Endothelial cell of umbilical vein (primary cell): ENCODE results near the gene CDKN1A. TPM values are rescaled to one million over a fixed set of nuclear protein-coding genes. Genes with fewer than 3 reads are reported as not detected.
A peak's percentile ranks its signal among the peaks of the same experiment; 100 is the strongest.

Source experiments
- BruUV-seq: library from RNA; stranded (reverse); fragments of 400-500 nt; replicated peaks from 2 replicates; lab custom pipeline; 2021; lab: Mats Ljungman, UMichigan
- CTCF ChIA-PET: fragments of 300-600, 350-600 bp; sonication (Branson Sonifier 250); formaldehyde crosslinking; loops from one replicate; lab custom pipeline; 2021; ENCODE audit warnings: antibody characterized with exemption, inconsistent platforms; lab: Charles Lee
- POLR2A ChIA-PET: fragments of 300-600, 350-600 bp; sonication (Branson Sonifier 250); formaldehyde crosslinking; loops from one replicate; lab custom pipeline; 2021; ENCODE audit warnings: antibody characterized with exemption, inconsistent platforms; lab: Charles Lee
- DNase-seq: peaks from one replicate; pipeline ENCODE4 v3.0.0-alpha.2; 2011; ENCODE audit warnings: low read depth, low spot score
- FAIRE-seq: peaks from 2 replicates; lab custom pipeline; 2011; peaks lifted over from hg19 to GRCh38; lab: Jason Lieb, UNC
- H2AFZ ChIP-seq: 2 replicates; pipeline ENCODE4 v1.6.0; 2012; ENCODE audit warnings: low read depth, low read length, control low read depth, inconsistent platforms
- H3K27ac ChIP-seq: 2 replicates; pipeline ENCODE4 v1.5.1; 2011; ENCODE audit warnings: low read depth, mild to moderate bottlenecking, control low read depth, low read length, moderate library complexity; ENCODE audit not compliant: insufficient read depth
- H3K27me3 ChIP-seq, 2 experiments: 2 replicates each; pipeline versions ENCODE4 v1.6.0 to v1.6.1; 2011; ENCODE audit warnings: low read length in 2 of 2, mixed read lengths in 1 of 2; ENCODE audit not compliant: control insufficient read depth in 2 of 2, insufficient read depth in 2 of 2
- H3K36me3 ChIP-seq, 2 experiments: 2 replicates in 1 of 2; 3 replicates in 1 of 2; pipeline ENCODE4 v1.5.1; 2011; ENCODE audit warnings: low read length in 2 of 2, mild to moderate bottlenecking in 1 of 2, moderate library complexity in 1 of 2; ENCODE audit not compliant: control insufficient read depth in 2 of 2, insufficient read depth in 2 of 2; ENCODE audit errors: extremely low read depth in 1 of 2
- H3K4me1 ChIP-seq: 3 replicates; pipeline ENCODE4 v1.5.1; 2011; ENCODE audit warnings: mild to moderate bottlenecking, low read length; ENCODE audit not compliant: control insufficient read depth, insufficient read depth; ENCODE audit errors: extremely low read depth
- H3K4me2 ChIP-seq: 2 replicates; pipeline ENCODE4 v1.6.1; 2011; ENCODE audit warnings: low read length, control low read depth, mixed read lengths; ENCODE audit not compliant: insufficient read depth
- H3K4me3 ChIP-seq, 3 experiments: fragments of 200-600 bp in 1 of 3; sonication (generic), shearing (Covaris generic) in 1 of 3; replicated peaks in 1 of 3; 2 replicates each; pipeline ENCODE4 v1.5.1; 2011 to 2016; ENCODE audit warnings: control low read depth in 3 of 3, low read length in 3 of 3, mild to moderate bottlenecking in 2 of 3, inconsistent platforms in 1 of 3, low read depth in 1 of 3, moderate library complexity in 1 of 3; ENCODE audit not compliant: insufficient read depth in 1 of 3
- H3K79me2 ChIP-seq: 2 replicates; pipeline ENCODE4 v1.6.0; 2012; ENCODE audit warnings: low read length, inconsistent platforms; ENCODE audit not compliant: control insufficient read depth, insufficient read depth
- H3K9ac ChIP-seq: replicated peaks from 2 replicates; pipeline ENCODE3; 2011; ENCODE audit warnings: low read length, control low read depth; ENCODE audit not compliant: insufficient read depth; ENCODE audit errors: extremely low read depth
- H3K9me1 ChIP-seq: replicated peaks from 3 replicates; pipeline ENCODE4 v1.6.0; 2011; ENCODE audit warnings: mild to moderate bottlenecking, low read length; ENCODE audit not compliant: control insufficient read depth, insufficient read depth; ENCODE audit errors: extremely low read depth
- H3K9me3 ChIP-seq: replicated peaks from 2 replicates; pipeline ENCODE4 v1.5.1; 2012; ENCODE audit warnings: low read length, inconsistent platforms; ENCODE audit not compliant: control insufficient read depth, insufficient read depth
- H4K20me1 ChIP-seq: replicated peaks from 2 replicates; pipeline ENCODE3; 2011; ENCODE audit warnings: mild to moderate bottlenecking, low read length; ENCODE audit not compliant: control insufficient read depth, insufficient read depth; ENCODE audit errors: extremely low read depth
- EZH2 ChIP-seq: IDR thresholded peaks from 2 replicates; pipeline ENCODE4 v1.6.1; 2012; ENCODE audit warnings: borderline replicate concordance, low read depth, mild to moderate bottlenecking, moderate library complexity, low read length, inconsistent platforms; ENCODE audit not compliant: severe bottlenecking
- FOS ChIP-seq: IDR thresholded peaks from 2 replicates; pipeline ENCODE4 v1.6.1; 2011; ENCODE audit warnings: mild to moderate bottlenecking, low read length, moderate library complexity, borderline replicate concordance; ENCODE audit not compliant: insufficient read depth
- GATA2 ChIP-seq: IDR thresholded peaks from 2 replicates; pipeline ENCODE4 v1.7.0; 2011; ENCODE audit warnings: low read depth, mild to moderate bottlenecking, moderate library complexity, mixed read lengths, low read length; ENCODE audit not compliant: insufficient read length, insufficient read depth
- JUN ChIP-seq: IDR thresholded peaks from 2 replicates; pipeline ENCODE4 v1.6.1; 2011; ENCODE audit warnings: borderline replicate concordance, low read depth; ENCODE audit not compliant: insufficient read length, insufficient read depth
- MYC ChIP-seq: IDR thresholded peaks from one replicate; pipeline ENCODE4 v1.6.1; 2011; ENCODE audit warnings: mild to moderate bottlenecking, low read depth, low read length
- POLR2A ChIP-seq: IDR thresholded peaks from 2 replicates; pipeline ENCODE4 v1.6.1; 2012; ENCODE audit warnings: low read depth, mild to moderate bottlenecking, control low read depth, low read length
- POLR2AphosphoS5 ChIP-seq: IDR thresholded peaks from 2 replicates; pipeline ENCODE4 v1.6.1; 2012; ENCODE audit warnings: low read depth, mild to moderate bottlenecking, control low read depth, low read length, moderate library complexity; ENCODE audit not compliant: insufficient read depth
- dilution Hi-C: fragments of 300-500 bp; cut with MboI; formaldehyde crosslinking; loops from one replicate; pipeline ENCODE4 v1.15.0; 2019; ENCODE audit warnings: low sequenced_read_pairs; ENCODE audit not compliant: extremely low pct_ligation_motif_present
- intact Hi-C: fragments of 100-400 bp; cut with micrococcal nuclease; formaldehyde crosslinking; loops from one replicate; pipeline ENCODE4 v1.10.0; 2022
- polyA plus RNA-seq, 4 experiments: library from polyadenylated mRNA; depleted of rRNA in 3 of 4; stranded (reverse) in 3 of 4; unstranded in 1 of 4; fragments of >200 nt; gene quantifications; 2 replicates each; pipeline versions ENCODE4 v1.2.1 to v1.2.3, GENCODE V29; 2011 to 2012; ENCODE audit warnings: missing spikeins in 1 of 4
- total RNA-seq: library from RNA; stranded (reverse); gene quantifications from 2 replicates; pipeline ENCODE4 v1.2.3, GENCODE V29; 2021
- TF ChIP-seq, protein P1 (sequence below): IDR thresholded peaks from 2 replicates; pipeline ENCODE4 v1.6.1; 2011; ENCODE audit not compliant: insufficient read depth, insufficient read length
- TF ChIP-seq, protein P2 (sequence below), 2 donors: IDR thresholded peaks; 1 replicate in 1 of 2; 2 replicates in 1 of 2; pipeline ENCODE4 v1.5.1; 2011; ENCODE audit warnings: low read length in 2 of 2, mild to moderate bottlenecking in 2 of 2, moderate library complexity in 2 of 2, control low read depth in 1 of 2, inconsistent platforms in 1 of 2, low read depth in 1 of 2; ENCODE audit not compliant: insufficient read depth in 1 of 2; ENCODE audit errors: extremely low read depth in 1 of 2

CDKN1A gene
- total and polyA plus RNA-seq, 2 donors (not counting 3 experiments of a cell fraction or from before 2014, with no cell fraction given) = 170 to 238 TPM

DNA sequence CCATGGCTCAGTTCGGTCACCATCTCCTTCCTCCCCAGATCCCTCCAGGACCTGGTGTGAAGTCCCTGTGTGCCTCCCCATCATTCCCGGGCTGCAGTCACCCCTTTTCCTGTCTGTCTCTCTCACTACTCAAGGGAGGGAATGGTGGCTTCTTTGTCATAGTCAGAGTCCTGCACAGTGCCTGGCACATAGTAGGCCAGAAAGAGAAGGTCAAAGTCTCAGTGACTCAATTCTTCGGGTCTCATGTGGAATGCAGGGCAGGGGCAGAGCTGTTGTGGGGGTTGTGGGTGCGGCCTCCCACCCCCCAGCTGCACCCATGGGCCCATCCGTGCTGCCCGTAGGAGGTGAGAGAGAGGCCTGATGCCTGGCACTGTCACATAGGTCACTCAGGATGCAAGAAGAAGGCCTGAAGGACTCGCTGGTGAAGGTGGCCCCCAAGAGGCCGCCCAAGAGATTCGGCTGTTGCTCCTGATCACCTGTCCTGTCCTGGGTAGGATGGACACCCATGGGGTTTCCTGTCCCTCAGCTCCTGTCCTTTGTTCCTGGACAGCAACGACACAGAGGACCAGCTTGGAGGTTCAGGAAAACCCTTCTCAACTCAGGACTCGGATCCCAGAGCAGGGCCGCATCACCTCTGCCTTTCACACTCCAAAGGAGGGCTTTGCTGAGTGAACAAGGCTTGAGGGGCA is 53.3 kb downstream of the CDKN1A start:
- ChIA-PET POLR2A (no interaction called here), CTCF (interaction anchor here (1.6 to 2.6 kb wide), 2 partner anchors 27 to 28 kb away, joined by 3 to 12 read pairs (median 10); no protein-coding TSS in a partner anchor)
- H3K9me3 ChIP-seq = no peaks in the 10 kb centered on the region
- H3K4me3 ChIP-seq = no peak overlapping the region
- H3K79me2 ChIP-seq = no peaks in the 10 kb centered on the region
- no peaks in the 10 kb centered on the region for H3K36me3 ChIP-seq
- DNase-seq (no peak), FAIRE-seq (no peak)
- no peak for TF ChIP-seq GATA2
- TF ChIP-seq FOS = no peak
- TF ChIP-seq POLR2A = no peak
- no peak for TF ChIP-seq EZH2
- TF ChIP-seq, protein P1, sequence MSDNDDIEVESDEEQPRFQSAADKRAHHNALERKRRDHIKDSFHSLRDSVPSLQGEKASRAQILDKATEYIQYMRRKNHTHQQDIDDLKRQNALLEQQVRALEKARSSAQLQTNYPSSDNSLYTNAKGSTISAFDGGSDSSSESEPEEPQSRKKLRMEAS = no peak
- no peaks in the 10 kb centered on the region for H3K9me1 ChIP-seq
- no peaks in the 10 kb centered on the region for H4K20me1 ChIP-seq
- H3K27ac ChIP-seq = no peak overlapping the region
- H2AFZ ChIP-seq = no peak overlapping the region
- BruUV-seq = no TSS peak
- dilution Hi-C loops = no loop called here
- no peak overlapping the region for H3K9ac ChIP-seq
- H3K4me2 ChIP-seq = no peak overlapping the region
- no peaks in the 10 kb centered on the region for H3K27me3 ChIP-seq
- intact Hi-C loops = no loop called here
- H3K4me1 ChIP-seq = peaks cover 18% of the 10 kb centered on the region

DNA sequence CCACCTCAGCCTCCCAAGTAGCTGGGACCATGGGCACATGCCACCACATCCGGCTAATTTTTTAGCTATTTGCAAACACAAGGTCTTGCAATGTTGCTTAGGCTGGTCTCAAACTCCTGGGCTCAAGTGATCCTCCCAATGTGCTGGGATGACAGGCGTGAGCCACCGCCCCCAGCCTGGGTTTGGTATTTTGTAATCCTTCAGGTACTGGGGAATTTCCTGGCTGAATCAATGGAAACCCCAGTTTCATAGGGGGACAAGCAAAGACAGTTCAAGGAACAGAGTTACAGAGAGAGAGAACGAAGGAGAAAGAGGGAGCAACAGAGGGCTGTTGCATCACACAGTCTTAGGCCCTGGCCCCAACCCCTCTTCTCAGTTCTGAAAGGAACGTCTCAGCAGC is 54.8 kb downstream of the CDKN1A start:
- DNase-seq = no peak
- intact Hi-C loops = no loop called here
- Histone ChIP-seq H3K9me3 (no peaks in the 10 kb centered on the region), H3K36me3 (no peaks in the 10 kb centered on the region), H3K9ac (no peak overlapping the region), H3K4me1 (peaks cover 18% of the 10 kb centered on the region), H3K79me2 (no peaks in the 10 kb centered on the region), H3K4me3 (no peak overlapping the region), H4K20me1 (no peaks in the 10 kb centered on the region), H3K4me2 (no peak overlapping the region), H3K27ac (no peak overlapping the region), H3K27me3 (no peaks in the 10 kb centered on the region), H3K9me1 (no peaks in the 10 kb centered on the region), H2AFZ (no peak overlapping the region)
- ChIA-PET CTCF (interaction anchor here (1.2 to 2.6 kb wide), 7 partner anchors 9 to 285 kb away, joined by 3 to 16 read pairs (median 4); no protein-coding TSS in a partner anchor), POLR2A (no interaction called here)
- dilution Hi-C loops = no loop called here
- TF ChIP-seq JUN = no peak
- no peak for TF ChIP-seq EZH2
- TF ChIP-seq GATA2 = no peak
- TF ChIP-seq FOS = no peak
- TF ChIP-seq POLR2AphosphoS5 = no peak
- TF ChIP-seq, protein P1 = no peak
- TF ChIP-seq MYC = no peak
- TF ChIP-seq, protein P2, sequence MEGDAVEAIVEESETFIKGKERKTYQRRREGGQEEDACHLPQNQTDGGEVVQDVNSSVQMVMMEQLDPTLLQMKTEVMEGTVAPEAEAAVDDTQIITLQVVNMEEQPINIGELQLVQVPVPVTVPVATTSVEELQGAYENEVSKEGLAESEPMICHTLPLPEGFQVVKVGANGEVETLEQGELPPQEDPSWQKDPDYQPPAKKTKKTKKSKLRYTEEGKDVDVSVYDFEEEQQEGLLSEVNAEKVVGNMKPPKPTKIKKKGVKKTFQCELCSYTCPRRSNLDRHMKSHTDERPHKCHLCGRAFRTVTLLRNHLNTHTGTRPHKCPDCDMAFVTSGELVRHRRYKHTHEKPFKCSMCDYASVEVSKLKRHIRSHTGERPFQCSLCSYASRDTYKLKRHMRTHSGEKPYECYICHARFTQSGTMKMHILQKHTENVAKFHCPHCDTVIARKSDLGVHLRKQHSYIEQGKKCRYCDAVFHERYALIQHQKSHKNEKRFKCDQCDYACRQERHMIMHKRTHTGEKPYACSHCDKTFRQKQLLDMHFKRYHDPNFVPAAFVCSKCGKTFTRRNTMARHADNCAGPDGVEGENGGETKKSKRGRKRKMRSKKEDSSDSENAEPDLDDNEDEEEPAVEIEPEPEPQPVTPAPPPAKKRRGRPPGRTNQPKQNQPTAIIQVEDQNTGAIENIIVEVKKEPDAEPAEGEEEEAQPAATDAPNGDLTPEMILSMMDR (IDR thresholded peaks at IDR 0.05; ENCODE audit: extremely low read depth in 1 of 2, insufficient read depth in 1 of 2, low read depth in 1 of 2, low read length in 2 of 2) = no peak
- no peak for TF ChIP-seq POLR2A
- FAIRE-seq = peak; percentile 38
- BruUV-seq = no TSS peak
